GM21576 (cell line): ENCODE measurements around the gene CAMTA1.
"Not testable (repeated sequence)": the region's sequence is repeated elsewhere in the genome, so short reads cannot be mapped to it uniquely, and the experiment has no call there.

Experiments used
- ATAC-seq: cut with Tn5 transposase; IDR thresholded peaks from one replicate; pipeline ENCODE4 v1.9.1; 2021; ENCODE audit warnings: mild to moderate bottlenecking, moderate library complexity; ENCODE audit not compliant: unreplicated experiment

The CAMTA1 gene

GRCh38 chr1:6902153-6902552 lies 116.9 kb downstream of the CAMTA1 start:
- no peak for ATAC-seq

GRCh38 chr1:6904476-6905170 lies 119.4 kb downstream of the CAMTA1 start:
- ATAC-seq, result no peak

- no peak for ATAC-seq
These were observed 120.1 kb downstream of the CAMTA1 start for GRCh38 chr1:6905331-6905730.

GRCh38 chr1:6905790-6906189 lies 120.5 kb downstream of the CAMTA1 start:
- no peak for ATAC-seq

GRCh38 chr1:6906783-6907182 lies 121.5 kb downstream of the CAMTA1 start:
- no peak for ATAC-seq

GRCh38 chr1:6907201-6907600 lies 121.9 kb downstream of the CAMTA1 start:
- no peak for ATAC-seq

GRCh38 chr1:6907676-6908434 lies 122.6 kb downstream of the CAMTA1 start:
- ATAC-seq, result no peak

GRCh38 chr1:6909401-6909800 lies 124.1 kb downstream of the CAMTA1 start:
- ATAC-seq, result no peak

- ATAC-seq, result no peak
These were observed 124.6 kb downstream of the CAMTA1 start for GRCh38 chr1:6909857-6910256.

- ATAC-seq, result no peak
These were observed 126.0 kb downstream of the CAMTA1 start for GRCh38 chr1:6911021-6911941.

- ATAC-seq, result no peak
These were observed 126.7 kb downstream of the CAMTA1 start for GRCh38 chr1:6911974-6912373.

GRCh38 chr1:6912518-6912917 lies 127.3 kb downstream of the CAMTA1 start:
- no peak for ATAC-seq

GRCh38 chr1:6913086-6913485 lies 127.8 kb downstream of the CAMTA1 start:
- no peak for ATAC-seq

- no peak for ATAC-seq
These were observed 129.5 kb downstream of the CAMTA1 start for GRCh38 chr1:6914706-6915105.

GRCh38 chr1:6915999-6916565 lies 130.8 kb downstream of the CAMTA1 start:
- ATAC-seq, result no peak

GRCh38 chr1:6917067-6917466 lies 131.8 kb downstream of the CAMTA1 start:
- ATAC-seq, result no peak

- ATAC-seq, result no peak
These were observed 133.1 kb downstream of the CAMTA1 start for GRCh38 chr1:6918186-6918924.

GRCh38 chr1:6918925-6919511 lies 133.8 kb downstream of the CAMTA1 start:
- ATAC-seq, result no peak

- ATAC-seq, result not testable (repeated sequence)
These were observed 136.3 kb downstream of the CAMTA1 start for GRCh38 chr1:6921506-6921905.
